ENCODE data around the gene ST6GALNAC5.

DNA sequence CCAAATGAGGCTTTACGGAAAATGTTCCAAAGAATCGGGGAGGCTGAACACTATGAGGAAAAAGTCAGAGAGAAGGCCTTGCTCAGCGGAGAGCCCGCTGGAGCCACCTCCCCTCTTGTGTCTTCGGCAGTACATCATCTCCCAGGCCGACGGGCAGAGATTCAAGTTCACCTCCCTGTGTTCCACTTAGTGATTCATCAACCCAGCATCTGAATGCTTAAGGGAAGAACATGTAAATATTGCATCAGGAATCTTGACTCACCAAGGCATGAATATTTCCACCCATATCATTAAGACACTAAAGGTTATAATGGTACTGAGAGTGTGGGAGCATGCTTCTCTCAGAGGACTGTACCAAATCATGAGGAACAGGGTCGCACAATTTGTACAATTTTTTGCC is 172.5 kb downstream of the ST6GALNAC5 start:
- TF ChIP-seq CTCF (IDR thresholded peaks at IDR 0.05; ENCODE audit: insufficient read depth, low read length, poor library complexity, severe bottlenecking), result no peak
- no peak for TF ChIP-seq EZH2phosphoT487 (conservative IDR thresholded peaks at IDR 0.05; ENCODE audit: low read length)

Data from SU-DHL-6 (cell line).